ENCODE data around the gene ADGRB2.

The ADGRB2 gene

GRCh38 chr1:31782421-31783410, 18.6 kb upstream of the ADGRB2 start:
- ChIA-PET POLR2A (no interaction called here), CTCF (interaction anchor here (0.8 to 1.4 kb wide), 6 partner anchors 9 to 180 kb away, joined by 3 to 4 read pairs (median 4); partner anchors contain the start of gene ADGRB2)
- TF ChIP-seq CTCF (IDR thresholded peaks at IDR 0.05; ENCODE audit: insufficient read depth, low read length, missing control alignments), result no peak
- H3K4me3 ChIP-seq (ENCODE audit: low read depth, low read length), result no peak overlapping the region
- DNase-seq (ENCODE audit: low read depth, low spot score), result no peak

GRCh38 chr1:31781756-31782371, 17.7 kb upstream of the ADGRB2 start:
- POLR2A ChIA-PET, result no interaction called here
- no peak for TF ChIP-seq CTCF (IDR thresholded peaks at IDR 0.05; ENCODE audit: insufficient read depth, low read length, missing control alignments)
- H3K4me3 ChIP-seq (ENCODE audit: low read depth, low read length), result no peak overlapping the region
- CTCF ChIA-PET, result interaction anchor here (0.8 to 1.4 kb wide), 4 partner anchors 19 to 185 kb away, joined by 3 to 4 read pairs (median 3); no protein-coding TSS in a partner anchor
- DNase-seq (ENCODE audit: low read depth, low spot score), result no peak

GRCh38 chr1:31781138-31781755, 17.1 kb upstream of the ADGRB2 start:
- H3K4me3 ChIP-seq (ENCODE audit: low read depth, low read length), result no peak overlapping the region
- ChIA-PET POLR2A (no interaction called here), CTCF (interaction anchor here (0.8 to 1.0 kb wide), 2 partner anchors 18 to 185 kb away, joined by 3 read pairs; no protein-coding TSS in a partner anchor)
- TF ChIP-seq CTCF (IDR thresholded peaks at IDR 0.05; ENCODE audit: insufficient read depth, low read length, missing control alignments), result no peak
- no peak for DNase-seq (ENCODE audit: low read depth, low spot score)

- CTCF ChIA-PET, result interaction anchor here (1.0 to 4.5 kb wide), 3 partner anchors 8 to 184 kb away, joined by 3 to 28 read pairs (median 4); no protein-coding TSS in a partner anchor
- no peak overlapping the region for H3K4me3 ChIP-seq (ENCODE audit: low read depth, low read length)
- POLR2A ChIA-PET, result interaction anchor here (0.5 kb wide), 1 partner anchor 284 kb away, joined by 3 read pairs; no protein-coding TSS in a partner anchor
- no peak for TF ChIP-seq CTCF (IDR thresholded peaks at IDR 0.05; ENCODE audit: insufficient read depth, low read length, missing control alignments)
- DNase-seq (ENCODE audit: low read depth, low spot score), result no peak
These were observed 16.5 kb upstream of the ADGRB2 start for GRCh38 chr1:31780632-31781031.

- H3K4me3 ChIP-seq (ENCODE audit: low read depth, low read length), result no peak overlapping the region
- POLR2A ChIA-PET, result no interaction called here
- no peak for TF ChIP-seq CTCF (IDR thresholded peaks at IDR 0.05; ENCODE audit: insufficient read depth, low read length, missing control alignments)
- CTCF ChIA-PET, result interaction anchor here (1.3 to 4.5 kb wide), 5 partner anchors 9 to 34 kb away, joined by 3 to 28 read pairs (median 4); no protein-coding TSS in a partner anchor
- no peak for DNase-seq (ENCODE audit: low read depth, low spot score)
These were observed 15.5 kb upstream of the ADGRB2 start for GRCh38 chr1:31779687-31780086.
